ENCODE measurements around the gene FOXJ3.

- TF ChIP-seq POLR2A (IDR thresholded peaks at IDR 0.05), result no peak
- no peak for TF ChIP-seq CTCF (IDR thresholded peaks at IDR 0.05)
- no peak for TF ChIP-seq POLR2AphosphoS5 (IDR thresholded peaks at IDR 0.05)
Observed at GRCh38 chr1:42170779-42171621, 164.0 kb downstream of the FOXJ3 start.
